HEK293 (cell line): ENCODE results near the gene NUDT16L1.

Experiments
- CTCF ChIA-PET: fragments of 350-600 bp; formaldehyde crosslinking; extraction: SDS; loops from one replicate; lab custom pipeline; 2021; ENCODE audit warnings: antibody characterized with exemption; lab: Yijun Ruan, JAX
- POLR2A ChIA-PET: fragments of 300-600 bp; formaldehyde crosslinking; extraction: SDS; loops from one replicate; lab custom pipeline; 2020; ENCODE audit warnings: antibody characterized with exemption, inconsistent platforms; lab: Yijun Ruan, JAX
- H3K27ac ChIP-seq: fragments of 200-500 bp; sonication (Bioruptor generic); 2 replicates; pipeline ENCODE4 v1.5.1; 2014; ENCODE audit warnings: low read depth, low read length, control low read depth, inconsistent platforms; ENCODE audit errors: extremely low read depth
- H3K36me3 ChIP-seq, 2 experiments: fragments of 200-500 bp in 1 of 2; sonication (Bioruptor generic) in 1 of 2; 1 replicate in 1 of 2; 2 replicates in 1 of 2; pipeline ENCODE4 v1.5.1; 2014 to 2017; ENCODE audit warnings: inconsistent platforms in 2 of 2, low read length in 2 of 2; ENCODE audit not compliant: control insufficient read depth in 2 of 2, insufficient read depth in 1 of 2
- H3K4me1 ChIP-seq: fragments of 200-500 bp; sonication (Bioruptor generic); 2 replicates; pipeline ENCODE4 v1.5.1; 2014; ENCODE audit warnings: mild to moderate bottlenecking, low read length, inconsistent platforms; ENCODE audit not compliant: control insufficient read depth, insufficient read depth
- H3K4me3 ChIP-seq: 2 replicates; pipeline ENCODE4 v1.5.1; 2011; ENCODE audit warnings: low read depth, mild to moderate bottlenecking, control low read depth, low read length, moderate library complexity
- H3K9me3 ChIP-seq: fragments of 200-500 bp; sonication (Bioruptor generic); 2 replicates; pipeline ENCODE4 v1.5.1; 2014; ENCODE audit warnings: low read depth, low read length, inconsistent platforms; ENCODE audit not compliant: control insufficient read depth, insufficient read depth
- GFI1B ChIP-seq: fragments of 450-650 bp; formaldehyde crosslinking; IDR thresholded peaks from 2 replicates; pipeline ENCODE4 v1.5.1; 2016; ENCODE audit warnings: missing biosample characterization, missing genetic modification characterization
- KLF17 ChIP-seq: fragments of 450-650 bp; formaldehyde crosslinking; IDR thresholded peaks from 2 replicates; pipeline ENCODE4 v1.5.1; 2016; ENCODE audit warnings: missing biosample characterization, missing genetic modification characterization
- KLF8 ChIP-seq: fragments of 450-650 bp; formaldehyde crosslinking; IDR thresholded peaks from 2 replicates; pipeline ENCODE4 v1.5.1; 2016; ENCODE audit warnings: missing biosample characterization, missing genetic modification characterization
- OVOL3 ChIP-seq: fragments of 450-650 bp; formaldehyde crosslinking; IDR thresholded peaks from 2 replicates; pipeline ENCODE4 v1.5.1; 2016; ENCODE audit warnings: missing biosample characterization, missing genetic modification characterization
- SCRT2 ChIP-seq: fragments of 450-650 bp; formaldehyde crosslinking; IDR thresholded peaks from 2 replicates; pipeline ENCODE4 v1.5.1; 2016; ENCODE audit warnings: missing biosample characterization, missing genetic modification characterization
- ZBTB8A ChIP-seq: fragments of 450-650 bp; formaldehyde crosslinking; IDR thresholded peaks from 2 replicates; pipeline ENCODE4 v1.5.1; 2016; ENCODE audit warnings: missing biosample characterization, missing genetic modification characterization
- ZFP37 ChIP-seq: fragments of 450-650 bp; formaldehyde crosslinking; IDR thresholded peaks from 2 replicates; pipeline ENCODE4 v1.5.1; 2016; ENCODE audit warnings: missing biosample characterization, missing genetic modification characterization
- ZNF148 ChIP-seq: fragments of 450-650 bp; formaldehyde crosslinking; IDR thresholded peaks from 2 replicates; pipeline ENCODE4 v1.5.0; 2017; ENCODE audit warnings: missing biosample characterization, missing genetic modification characterization, borderline replicate concordance
- ZNF18 ChIP-seq: fragments of 450-650 bp; formaldehyde crosslinking; IDR thresholded peaks from 2 replicates; pipeline ENCODE4 v1.5.1; 2016; ENCODE audit warnings: missing biosample characterization, missing genetic modification characterization
- ZNF274 ChIP-seq, 2 experiments: fragments of 200-500 bp in 1 of 2; fragments of 450-650 bp in 1 of 2; sonication (Bioruptor generic) in 1 of 2; formaldehyde crosslinking in 1 of 2; IDR thresholded peaks; 2 replicates each; pipeline versions ENCODE4 v1.5.1 to v1.6.1; 2014 to 2016; ENCODE audit warnings: borderline replicate concordance in 1 of 2, inconsistent platforms in 1 of 2, low read length in 1 of 2, missing biosample characterization in 1 of 2, missing genetic modification characterization in 1 of 2
- ZNF280D ChIP-seq: fragments of 450-650 bp; formaldehyde crosslinking; IDR thresholded peaks from 2 replicates; pipeline ENCODE4 v1.5.1; 2016; ENCODE audit warnings: missing biosample characterization, missing genetic modification characterization
- ZNF335 ChIP-seq: fragments of 450-650 bp; formaldehyde crosslinking; conservative IDR thresholded peaks from 2 replicates; pipeline ENCODE4 v1.5.1; 2016; ENCODE audit warnings: missing biosample characterization, missing genetic modification characterization
- ZNF510 ChIP-seq: fragments of 450-650 bp; formaldehyde crosslinking; IDR thresholded peaks from 2 replicates; pipeline ENCODE4 v1.5.1; 2018; ENCODE audit warnings: mild to moderate bottlenecking, missing genetic modification characterization, missing biosample characterization; ENCODE audit not compliant: insufficient replicate concordance
- ZNF514 ChIP-seq: fragments of 450-650 bp; formaldehyde crosslinking; IDR thresholded peaks from 2 replicates; pipeline ENCODE4 v1.5.1; 2016; ENCODE audit warnings: missing biosample characterization, missing genetic modification characterization
- ZNF549 ChIP-seq: fragments of 450-650 bp; IDR thresholded peaks from 2 replicates; pipeline ENCODE4 v1.5.1; 2018; ENCODE audit warnings: missing biosample characterization, missing genetic modification characterization, mild to moderate bottlenecking, inconsistent platforms, moderate library complexity
- ZNF701 ChIP-seq: fragments of 450-650 bp; formaldehyde crosslinking; IDR thresholded peaks from 2 replicates; pipeline ENCODE4 v1.5.1; 2016; ENCODE audit warnings: missing biosample characterization, missing genetic modification characterization
- ZSCAN4 ChIP-seq: fragments of 450-650 bp; formaldehyde crosslinking; IDR thresholded peaks from 2 replicates; pipeline ENCODE4 v1.5.1; 2017; ENCODE audit warnings: missing biosample characterization, missing genetic modification characterization

NUDT16L1 gene

GRCh38 chr16:4689864-4690704, 3.3 kb upstream of the NUDT16L1 start (continued):
- TF ChIP-seq KLF8 (tag by site-specific recombination) (no peak), ZNF510 (tag by site-specific recombination) (no peak), ZNF280D (no peak), KLF17 (no peak), ZNF18 (0 out of 2 replicates have a peak, but pooled peaks have one; percentile 56), OVOL3 (tag by site-specific recombination) (no peak), ZBTB8A (tag by site-specific recombination) (no peak), ZFP37 (tag by site-specific recombination) (no peak), ZSCAN4 (peak; percentile 82), ZNF148 (no peak), GFI1B (tag by site-specific recombination) (no peak), ZNF701 (tag by site-specific recombination) (no peak)

- Histone ChIP-seq H3K4me1 (peaks cover 4% of the 10 kb centered on the region; the same call in 1 of the 2 replicates), H3K36me3 (peaks cover 0 to 45% of the 10 kb centered on the region in 2 experiments; a peak in 1 of 3 replicates), H3K4me3 (no peak overlapping the region), H3K9me3 (no peaks in the 10 kb centered on the region), H3K27ac (no peak overlapping the region)
- ChIA-PET POLR2A (no interaction called here), CTCF (no interaction called here)
- peak; percentile 58 for TF ChIP-seq SCRT2
- TF ChIP-seq ZNF514 (tag by site-specific recombination): no peak
- TF ChIP-seq ZNF549 (tag by site-specific recombination): no peak
- TF ChIP-seq ZNF335: no peak
- TF ChIP-seq ZNF274 (IDR thresholded peaks at IDR 0.05; ENCODE audit: low read length): no peak
- TF ChIP-seq ZNF274 (tag by site-specific recombination; IDR thresholded peaks at IDR 0.05; ENCODE audit: borderline replicate concordance): no peak
Observed at GRCh38 chr16:4690946-4691665, 2.3 kb upstream of the NUDT16L1 start.
